ENCODE data around the gene ATP8B4. TPM values are rescaled to one million over a fixed set of nuclear protein-coding genes. Genes with fewer than 3 reads are reported as not detected.

Gene ATP8B4
- total RNA-seq, 2 experiments from 2014 or later = 0.31 TPM; not detected in 1

GRCh38 chr15:49826640-49827234, 292.3 kb downstream of the ATP8B4 start:
- H3K27me3 ChIP-seq (ENCODE audit: control insufficient read depth in 1 of 2, insufficient read depth in 2 of 2, low read length in 2 of 2) = no peaks in the 10 kb centered on the region
- H3K27me3 Mint-ChIP-seq = no peaks in the 10 kb centered on the region
- TF ChIP-seq CTCF (IDR thresholded peaks at IDR 0.05) = no peak
- DNase-seq (no peak), ATAC-seq (ENCODE audit: poor library complexity) (no peak)
- H3K36me3 Mint-ChIP-seq (ENCODE audit: low read depth) = no peaks in the 10 kb centered on the region
- H3K4me3 ChIP-seq (ENCODE audit: low read length) = no peak overlapping the region
- no peak overlapping the region for H3K4me3 Mint-ChIP-seq
- H3K27ac Mint-ChIP-seq = no peak overlapping the region
- no peaks in the 10 kb centered on the region for H3K4me1 Mint-ChIP-seq (ENCODE audit: low read depth)
- H3K27ac ChIP-seq (ENCODE audit: low read depth in 1 of 2, low read length in 2 of 2) = no peak overlapping the region
- H3K36me3 ChIP-seq (ENCODE audit: insufficient read depth, low read length) = no peaks in the 10 kb centered on the region
- POLR2A ChIA-PET = no interaction called here
- no peaks in the 10 kb centered on the region for H3K9me3 Mint-ChIP-seq
- H3K4me1 ChIP-seq (ENCODE audit: insufficient read depth, low read length) = no peaks in the 10 kb centered on the region
- intact Hi-C loops (cut with DNase I, micrococcal nuclease) = no loop called here
- H3K9me3 ChIP-seq (ENCODE audit: control insufficient read depth in 1 of 2, insufficient read depth in 1 of 2, low read length in 2 of 2) = no peaks in the 10 kb centered on the region
- CTCF ChIA-PET = no interaction called here

GRCh38 chr15:49824775-49825099, 294.3 kb downstream of the ATP8B4 start:
- ChIA-PET CTCF (no interaction called here), POLR2A (no interaction called here)
- intact Hi-C loops (cut with DNase I, micrococcal nuclease) = no loop called here
- Histone ChIP-seq H3K4me3 (ENCODE audit: low read length) (no peak overlapping the region), H3K9me3 (ENCODE audit: control insufficient read depth in 1 of 2, insufficient read depth in 1 of 2, low read length in 2 of 2) (no peaks in the 10 kb centered on the region), H3K27me3 (ENCODE audit: control insufficient read depth in 1 of 2, insufficient read depth in 2 of 2, low read length in 2 of 2) (no peaks in the 10 kb centered on the region), H3K4me1 (ENCODE audit: insufficient read depth, low read length) (no peaks in the 10 kb centered on the region), H3K36me3 (ENCODE audit: insufficient read depth, low read length) (no peaks in the 10 kb centered on the region), H3K27ac (ENCODE audit: low read depth in 1 of 2, low read length in 2 of 2) (no peak overlapping the region)
- H3K27ac Mint-ChIP-seq = no peak overlapping the region
- no peak for ATAC-seq (ENCODE audit: poor library complexity)
- no peaks in the 10 kb centered on the region for H3K4me1 Mint-ChIP-seq (ENCODE audit: low read depth)
- no peak for DNase-seq
- TF ChIP-seq CTCF (IDR thresholded peaks at IDR 0.05) = no peak
- H3K9me3 Mint-ChIP-seq = no peaks in the 10 kb centered on the region
- H3K4me3 Mint-ChIP-seq = no peak overlapping the region
- H3K36me3 Mint-ChIP-seq (ENCODE audit: low read depth) = no peaks in the 10 kb centered on the region
- no peaks in the 10 kb centered on the region for H3K27me3 Mint-ChIP-seq

GRCh38 chr15:49823987-49824774, 294.9 kb downstream of the ATP8B4 start:
- Mint-ChIP-seq H3K4me1 (ENCODE audit: low read depth) (no peaks in the 10 kb centered on the region), H3K36me3 (ENCODE audit: low read depth) (no peaks in the 10 kb centered on the region), H3K4me3 (no peak overlapping the region), H3K9me3 (no peaks in the 10 kb centered on the region), H3K27ac (no peak overlapping the region), H3K27me3 (no peaks in the 10 kb centered on the region)
- ATAC-seq (ENCODE audit: poor library complexity) (no peak), DNase-seq (no peak)
- ChIA-PET POLR2A (no interaction called here), CTCF (no interaction called here)
- intact Hi-C loops (cut with DNase I, micrococcal nuclease) = no loop called here
- no peaks in the 10 kb centered on the region for H3K27me3 ChIP-seq (ENCODE audit: control insufficient read depth in 1 of 2, insufficient read depth in 2 of 2, low read length in 2 of 2)
- no peak for TF ChIP-seq CTCF (IDR thresholded peaks at IDR 0.05)
- H3K27ac ChIP-seq (ENCODE audit: low read depth in 1 of 2, low read length in 2 of 2) = no peak overlapping the region
- no peaks in the 10 kb centered on the region for H3K36me3 ChIP-seq (ENCODE audit: insufficient read depth, low read length)
- no peaks in the 10 kb centered on the region for H3K9me3 ChIP-seq (ENCODE audit: control insufficient read depth in 1 of 2, insufficient read depth in 1 of 2, low read length in 2 of 2)
- no peaks in the 10 kb centered on the region for H3K4me1 ChIP-seq (ENCODE audit: insufficient read depth, low read length)
- H3K4me3 ChIP-seq (ENCODE audit: low read length) = no peak overlapping the region

Measured in CD4-positive, alpha-beta T cell (primary cell).